ES-I3 (cell line): Measurements from ENCODE around the gene CMTM2.
"Not testable (repeated sequence)": the region's sequence is repeated elsewhere in the genome, so short reads cannot be mapped to it uniquely, and the experiment has no call there.

Source experiments
- H3K36me3 ChIP-seq: 2 replicates; pipeline ENCODE4 v1.6.1; 2013; ENCODE audit warnings: mild to moderate bottlenecking, low read length, control low read depth, moderate library complexity; ENCODE audit not compliant: insufficient read depth
- H3K4me1 ChIP-seq: 2 replicates; pipeline ENCODE4 v1.6.1; 2013; ENCODE audit warnings: mild to moderate bottlenecking, control low read depth, low read length; ENCODE audit not compliant: insufficient read depth
- H3K9ac ChIP-seq: 2 replicates; pipeline ENCODE4 v1.6.1; 2013; ENCODE audit warnings: low read depth, mild to moderate bottlenecking, low read length, moderate library complexity
- H3K9me3 ChIP-seq: 2 replicates; pipeline ENCODE4 v1.6.1; 2013; ENCODE audit warnings: mild to moderate bottlenecking, low read length, moderate library complexity; ENCODE audit not compliant: control insufficient read depth, insufficient read depth

The CMTM2 gene

DNA sequence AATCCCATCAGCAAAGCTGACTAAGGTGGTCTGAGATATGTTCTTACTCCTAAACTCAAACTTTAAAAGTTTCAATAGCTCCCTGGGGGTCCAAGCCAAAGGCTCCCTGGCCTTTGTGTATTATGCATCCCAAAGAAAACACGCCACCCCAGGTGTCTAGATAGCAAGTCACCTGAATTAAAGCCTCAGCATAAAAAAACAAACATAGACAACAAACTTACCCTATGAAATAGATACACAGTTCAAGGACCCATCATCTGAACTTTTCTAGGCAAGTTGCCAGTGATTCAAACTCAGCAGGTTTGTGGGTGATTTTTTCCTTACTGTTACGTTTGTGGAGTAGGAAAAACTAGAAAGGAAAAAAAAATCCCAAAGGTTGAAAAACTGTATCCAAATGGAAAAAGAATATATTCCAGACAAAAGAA lies 37.8 kb downstream of the CMTM2 start:
- Histone ChIP-seq H3K9me3 (no peaks in the 10 kb centered on the region), H3K36me3 (peaks cover 10% of the 10 kb centered on the region), H3K9ac (no peak overlapping the region), H3K4me1 (peaks cover 18% of the 10 kb centered on the region)

DNA sequence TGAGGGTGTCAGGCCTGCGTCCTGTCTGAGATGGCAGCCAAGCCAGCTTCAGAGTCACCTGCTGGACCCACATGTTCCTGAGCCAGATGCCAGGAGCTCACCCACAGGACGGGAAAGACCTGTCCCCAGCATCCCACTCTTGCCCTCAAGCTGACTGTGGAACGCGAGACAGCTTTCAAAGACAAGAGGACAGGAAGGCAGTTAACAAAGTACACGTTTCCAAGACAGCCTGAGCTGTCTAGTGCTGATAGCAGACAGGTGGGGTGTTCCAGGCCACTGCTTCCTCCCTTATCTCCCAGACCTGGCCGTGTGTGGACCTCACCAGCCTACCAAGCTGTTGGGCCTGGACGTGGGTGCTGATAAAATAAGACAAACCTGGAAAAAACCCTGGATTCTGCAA lies 38.5 kb downstream of the CMTM2 start:
- no peaks in the 10 kb centered on the region for H3K9me3 ChIP-seq
- H3K36me3 ChIP-seq, result peaks cover 10% of the 10 kb centered on the region
- no peak overlapping the region for H3K9ac ChIP-seq
- H3K4me1 ChIP-seq, result peaks cover 18% of the 10 kb centered on the region

DNA sequence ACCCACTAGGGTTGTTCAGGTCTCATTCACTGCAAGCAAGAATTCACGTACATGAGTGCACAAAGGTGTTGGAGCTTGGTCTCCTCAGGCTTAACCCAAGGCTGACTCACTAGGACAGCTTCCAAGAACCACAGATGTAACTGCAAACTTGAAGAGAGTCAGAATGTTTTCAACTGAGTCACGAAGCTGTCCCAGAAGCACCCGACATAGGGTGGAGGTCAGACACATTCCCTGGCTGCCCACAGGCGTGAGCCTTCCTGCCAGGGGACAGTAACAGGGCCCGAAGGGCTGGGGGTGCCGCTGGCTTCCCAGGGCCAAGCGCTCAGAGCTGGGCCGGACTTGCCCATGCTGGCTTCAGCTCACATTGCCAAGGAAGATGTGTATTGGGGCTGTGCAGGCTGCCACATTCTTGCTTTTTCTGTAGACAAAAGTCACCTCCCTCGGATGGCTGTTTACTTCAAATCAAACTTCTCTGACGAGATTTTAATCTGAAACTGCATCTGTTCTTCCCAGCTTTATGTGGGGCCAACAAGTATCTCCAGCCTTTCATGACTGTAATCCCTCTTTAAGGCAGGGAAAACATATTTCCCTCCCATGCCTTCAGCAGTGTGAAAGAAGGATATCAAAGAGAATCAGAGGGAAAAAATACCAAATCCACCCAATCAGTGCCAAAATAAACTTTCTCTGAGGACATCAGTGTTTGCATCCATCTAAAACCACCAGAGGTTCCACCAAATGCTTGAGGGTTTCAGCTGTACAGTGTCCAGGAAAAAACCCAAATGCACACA lies 39.5 kb downstream of the CMTM2 start:
- H3K4me1 ChIP-seq, result peaks cover 18% of the 10 kb centered on the region
- H3K9ac ChIP-seq, result no peak overlapping the region
- no peaks in the 10 kb centered on the region for H3K9me3 ChIP-seq
- peaks cover 3% of the 10 kb centered on the region for H3K36me3 ChIP-seq

- Histone ChIP-seq H3K4me1 (peaks cover 18% of the 10 kb centered on the region), H3K36me3 (peaks cover 3% of the 10 kb centered on the region; the same call in 1 of the 2 replicates), H3K9me3 (no peaks in the 10 kb centered on the region), H3K9ac (no peak overlapping the region)
Measured at GRCh38 chr16:66619534-66620428, 40.5 kb downstream of the CMTM2 start.

DNA sequence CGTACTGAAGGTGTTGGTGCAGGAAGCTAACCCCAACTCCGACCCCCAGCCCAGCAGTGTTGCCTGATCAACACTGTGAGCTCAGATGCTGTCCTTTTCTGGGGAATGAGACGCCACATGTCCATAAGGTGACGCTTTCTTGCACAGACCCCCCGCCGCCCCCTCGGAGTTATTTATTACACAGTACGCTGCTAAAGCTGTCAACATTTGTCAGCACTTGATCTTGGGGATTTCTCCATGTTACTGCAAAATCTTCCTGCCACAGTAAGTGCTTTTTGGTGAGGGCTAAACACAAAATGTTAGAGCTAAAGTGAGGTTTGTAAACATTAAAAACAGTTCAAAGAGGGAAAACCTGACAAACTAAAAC lies 41.1 kb downstream of the CMTM2 start:
- no peaks in the 10 kb centered on the region for H3K9me3 ChIP-seq
- 0 out of 2 replicates have a peak, but pooled peaks cover 3% of the 10 kb centered on the region for H3K36me3 ChIP-seq
- H3K4me1 ChIP-seq, result peaks cover 18% of the 10 kb centered on the region
- H3K9ac ChIP-seq, result no peak overlapping the region

DNA sequence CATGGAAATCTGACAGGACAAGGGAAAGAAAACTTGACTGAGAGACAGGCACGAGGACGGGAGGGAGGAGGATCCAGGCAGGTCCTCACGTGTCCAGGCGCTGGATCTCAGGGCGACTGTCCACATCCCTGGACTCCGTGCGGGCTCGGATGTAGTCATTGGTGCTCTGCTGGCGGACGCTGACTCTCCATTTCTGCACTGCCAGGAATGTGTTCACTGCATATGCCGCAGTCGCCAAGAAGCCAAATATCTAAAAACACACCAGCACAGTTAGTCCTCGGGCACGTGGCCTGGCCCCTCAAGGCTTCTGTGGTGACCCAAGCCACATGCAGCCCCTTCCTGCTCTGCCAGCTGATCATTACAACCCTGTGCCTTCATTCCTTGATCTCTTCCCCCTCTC lies 42.7 kb downstream of the CMTM2 start:
- Histone ChIP-seq H3K4me1 (peaks cover 8% of the 10 kb centered on the region; the same call in 1 of the 2 replicates), H3K9me3 (no peaks in the 10 kb centered on the region), H3K36me3 (0 out of 2 replicates have a peak, but pooled peaks cover 3% of the 10 kb centered on the region), H3K9ac (no peak overlapping the region)

GRCh38 chr16:66622863-66623262 lies 43.6 kb downstream of the CMTM2 start:
- Histone ChIP-seq H3K9ac (no peak overlapping the region), H3K36me3 (0 out of 2 replicates have a peak, but pooled peaks cover 3% of the 10 kb centered on the region), H3K9me3 (no peaks in the 10 kb centered on the region), H3K4me1 (no peaks in the 10 kb centered on the region; the same call in 1 of the 2 replicates)

GRCh38 chr16:66623755-66624154 lies 44.5 kb downstream of the CMTM2 start:
- Histone ChIP-seq H3K9ac (no peak overlapping the region), H3K36me3 (0 out of 2 replicates have a peak, but pooled peaks cover 3% of the 10 kb centered on the region), H3K9me3 (no peaks in the 10 kb centered on the region), H3K4me1 (no peaks in the 10 kb centered on the region; the same call in 1 of the 2 replicates)

- not testable (repeated sequence) for H3K36me3 ChIP-seq, H3K4me1 ChIP-seq, H3K9ac ChIP-seq, H3K9me3 ChIP-seq
Measured at GRCh38 chr16:66627611-66628378, 48.5 kb downstream of the CMTM2 start.

DNA sequence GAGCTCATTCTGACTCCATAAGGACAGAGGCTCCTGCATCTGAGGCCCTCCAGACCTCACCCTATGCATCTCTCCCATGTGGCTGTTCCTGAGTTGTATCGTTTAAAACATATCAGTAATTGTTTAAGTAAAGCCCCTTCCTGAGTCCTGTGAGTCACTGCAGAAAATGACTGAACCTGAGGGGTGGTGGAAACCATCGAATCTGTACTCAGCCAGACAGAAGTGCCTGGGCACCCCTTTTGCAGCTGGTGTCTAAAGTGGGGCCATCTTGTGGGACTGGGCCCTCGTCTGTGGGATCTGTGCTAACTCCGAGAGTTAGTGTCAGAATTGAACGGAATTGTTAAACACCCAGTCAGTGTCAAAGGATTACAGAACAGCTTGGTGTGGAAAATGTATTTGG lies 50.6 kb downstream of the CMTM2 start:
- no peaks in the 10 kb centered on the region for H3K4me1 ChIP-seq
- no peaks in the 10 kb centered on the region; the same call in 1 of the 2 replicates for H3K36me3 ChIP-seq
- no peak overlapping the region for H3K9ac ChIP-seq
- no peaks in the 10 kb centered on the region for H3K9me3 ChIP-seq

GRCh38 chr16:66630561-66631260 lies 51.4 kb downstream of the CMTM2 start:
- not testable (repeated sequence) for H3K9me3 ChIP-seq, H3K36me3 ChIP-seq, H3K4me1 ChIP-seq, H3K9ac ChIP-seq

- H3K4me1 ChIP-seq, H3K9me3 ChIP-seq, H3K36me3 ChIP-seq: not testable (repeated sequence)
Measured at GRCh38 chr16:66631558-66631957, 52.3 kb downstream of the CMTM2 start.

DNA sequence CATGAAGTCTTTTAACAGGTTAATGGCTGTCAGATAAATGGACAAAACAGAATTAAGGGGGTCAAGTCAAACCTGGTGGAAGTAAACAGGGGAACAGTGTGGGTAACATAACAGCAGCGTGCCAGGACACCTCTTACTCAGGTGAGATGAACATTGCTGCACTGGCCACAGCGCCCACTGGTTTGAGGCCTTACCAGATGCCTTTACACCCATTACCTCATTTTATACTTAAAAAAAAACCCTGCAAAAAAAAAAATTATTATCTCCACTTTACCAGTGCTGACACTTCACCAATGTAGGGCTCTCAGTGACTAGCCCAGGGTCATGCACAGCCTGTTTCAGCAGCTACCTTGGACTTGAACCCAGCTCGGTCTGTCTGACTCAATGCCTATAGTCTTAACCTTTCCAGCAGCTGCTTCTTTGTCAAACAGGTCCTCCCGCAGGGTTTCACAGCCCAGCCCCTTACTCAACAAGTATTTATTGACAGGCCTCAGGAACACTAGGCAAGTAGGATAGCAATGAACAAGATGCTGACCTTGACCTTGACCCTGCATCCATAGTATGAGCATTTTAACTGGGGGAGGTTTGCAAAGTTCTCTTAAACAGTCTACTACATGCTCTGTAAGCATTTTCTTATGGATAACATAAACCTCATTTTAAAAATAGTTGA lies 55.4 kb downstream of the CMTM2 start:
- Histone ChIP-seq H3K36me3 (no peaks in the 10 kb centered on the region), H3K9me3 (no peaks in the 10 kb centered on the region), H3K9ac (no peak overlapping the region), H3K4me1 (peaks cover 9% of the 10 kb centered on the region)

More at GRCh38 chr16:66631558-66631957, 52.3 kb downstream of the CMTM2 start:
- H3K9ac ChIP-seq, result not testable (repeated sequence)
